Skeletal muscle tissue (tissue), 4 donors: Measurements from ENCODE around the gene HUS1B. TPM values are rescaled to one million over a fixed set of nuclear protein-coding genes. Genes with fewer than 3 reads are reported as not detected.

Experiments used
- H3K27ac ChIP-seq: one replicate; pipeline ENCODE4 v1.7.0; 2013; ENCODE audit warnings: mild to moderate bottlenecking, low read depth, low read length, inconsistent platforms
- H3K27me3 ChIP-seq, 3 donors: one replicate each; pipeline ENCODE4 v1.7.0; 2013; ENCODE audit warnings: low read length in 3 of 3; ENCODE audit not compliant: control insufficient read depth in 3 of 3, insufficient read depth in 3 of 3
- H3K36me3 ChIP-seq, 3 donors: one replicate each; pipeline ENCODE4 v1.7.0; 2013; ENCODE audit warnings: low read length in 3 of 3; ENCODE audit not compliant: control insufficient read depth in 3 of 3, insufficient read depth in 3 of 3
- H3K4me1 ChIP-seq, 3 donors: one replicate each; pipeline ENCODE4 v1.7.0; 2013; ENCODE audit warnings: low read length in 3 of 3, mild to moderate bottlenecking in 3 of 3; ENCODE audit not compliant: control insufficient read depth in 3 of 3, insufficient read depth in 3 of 3
- H3K4me3 ChIP-seq, 3 donors: one replicate each; pipeline ENCODE4 v1.7.0; 2013; ENCODE audit warnings: low read length in 3 of 3
- H3K9ac ChIP-seq, 3 donors: one replicate each; pipeline ENCODE4 v1.7.0; 2013; ENCODE audit warnings: low read length in 3 of 3, mild to moderate bottlenecking in 3 of 3, moderate library complexity in 2 of 3, low read depth in 1 of 3
- H3K9me3 ChIP-seq, 3 donors: one replicate each; pipeline ENCODE4 v1.7.0; 2013; ENCODE audit warnings: low read length in 3 of 3; ENCODE audit not compliant: control insufficient read depth in 3 of 3
- total RNA-seq: library from RNA; depleted of rRNA; stranded (reverse); fragments of >200 nt; gene quantifications from one replicate; pipeline ENCODE4 v1.2.3, GENCODE V29; 2014
- donor health status: Osteomylitis.

HUS1B gene
- 1.0 TPM for total RNA-seq

DNA sequence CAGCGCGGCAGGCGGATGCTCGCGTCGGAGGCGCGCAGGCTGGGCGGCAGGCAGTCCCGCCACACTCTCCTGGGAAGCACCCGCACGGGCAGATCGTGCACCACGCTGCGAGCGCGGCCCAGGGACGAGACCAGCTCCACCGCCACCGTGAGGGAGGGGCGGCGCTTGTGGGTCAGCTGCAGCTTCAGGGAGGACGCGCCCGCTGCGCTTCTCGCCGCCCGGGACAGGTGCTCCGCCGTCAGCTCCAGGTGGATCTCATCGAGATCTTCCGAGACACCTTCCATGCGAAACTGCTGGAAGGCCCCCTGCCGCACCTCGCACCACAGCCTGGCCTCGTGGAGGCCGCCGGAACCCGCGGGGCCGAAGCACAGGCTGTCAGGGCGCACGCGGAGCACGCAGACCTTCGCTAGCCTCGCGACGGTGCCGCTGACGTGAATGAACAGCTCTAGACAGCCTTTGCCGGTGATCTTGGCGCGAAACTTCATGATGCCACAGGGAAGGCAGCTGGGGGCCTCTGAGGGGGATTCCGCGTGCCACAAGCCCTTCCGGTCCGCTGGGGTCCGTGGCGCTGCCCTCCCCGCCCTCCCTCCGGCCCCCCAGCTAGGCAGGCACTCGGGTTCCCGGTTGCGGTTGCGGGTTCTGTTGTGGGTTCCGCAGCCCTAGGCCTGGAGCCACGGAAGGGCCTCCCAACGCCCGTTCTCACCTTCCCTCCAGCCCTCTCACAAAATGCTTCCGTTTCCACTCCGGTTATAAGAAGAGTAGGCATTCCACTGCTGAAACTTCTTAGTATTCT lies at the start of gene HUS1B:
Gene HUS1B, minus strand, starts transcription at position 641 of the 793 bp plus-strand sequence. Its CDS starts 156 bp downstream, at position 485.
- H3K27ac ChIP-seq = no peak within 1 kb of the TSS
- H3K36me3 ChIP-seq = peaks cover 4 to 7% (median 6%) of the 10 kb centered on the region in 3 donors
- H3K9ac ChIP-seq = peak within 1 kb of the TSS in 1 of 3 donors; percentile 12
- H3K27me3 ChIP-seq = no peaks in the 10 kb centered on the region
- H3K4me1 ChIP-seq = peaks cover 0 to 5% (median 0%) of the 10 kb centered on the region in 3 donors
- H3K9me3 ChIP-seq = peaks cover 0 to 6% (median 6%) of the 10 kb centered on the region in 3 donors
- no peak within 1 kb of the TSS for H3K4me3 ChIP-seq

DNA sequence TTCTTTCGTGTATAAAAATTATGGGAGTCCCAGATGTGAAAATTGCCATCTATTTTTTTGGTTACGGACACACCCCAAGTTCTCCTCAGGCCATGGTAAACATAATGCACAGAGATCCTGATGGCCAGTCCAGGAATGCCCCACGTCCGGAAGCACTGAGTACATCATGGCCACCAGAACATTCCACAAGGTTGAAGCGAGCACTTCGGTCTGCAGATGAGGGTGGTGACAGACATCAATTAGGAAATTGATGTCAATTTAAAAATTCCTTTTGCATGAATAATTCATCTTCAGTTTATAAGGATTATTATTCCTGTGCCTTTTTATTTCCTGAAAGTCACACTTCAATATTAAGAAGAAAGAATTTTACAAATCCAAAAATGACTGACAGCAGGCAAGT lies 49.2 kb upstream of the HUS1B start:
- Histone ChIP-seq H3K4me3 (no peak overlapping the region), H3K4me1 (peaks cover 0 to 8% (median 6%) of the 10 kb centered on the region in 3 donors), H3K27me3 (peaks cover 6 to 17% (median 9%) of the 10 kb centered on the region in 3 donors), H3K9me3 (no peaks in the 10 kb centered on the region), H3K9ac (no peak overlapping the region), H3K36me3 (no peaks in the 10 kb centered on the region), H3K27ac (no peak overlapping the region)

DNA sequence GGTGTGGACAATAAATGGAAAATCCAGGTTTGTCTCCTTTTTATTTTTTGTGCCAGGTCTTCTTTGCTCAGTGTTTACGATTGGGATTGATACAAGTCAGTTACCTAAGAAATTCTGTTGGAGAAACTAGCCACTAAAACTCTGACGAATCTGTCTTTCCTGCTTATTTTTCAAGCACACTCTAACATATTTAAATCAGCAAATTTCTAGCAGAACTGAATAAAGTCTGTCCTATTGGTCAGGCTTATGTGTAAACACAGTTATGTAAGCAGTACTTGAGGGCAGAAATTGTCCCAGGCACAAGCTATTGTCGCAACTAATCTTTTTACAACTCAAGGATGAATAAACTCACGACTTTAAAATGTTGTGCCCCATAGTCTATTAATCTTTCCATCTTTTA lies 48.1 kb upstream of the HUS1B start:
- Histone ChIP-seq H3K4me1 (no peaks in the 10 kb centered on the region), H3K4me3 (no peak overlapping the region), H3K27me3 (peaks cover 6 to 15% (median 7%) of the 10 kb centered on the region in 3 donors), H3K27ac (no peak overlapping the region), H3K9ac (no peak overlapping the region), H3K36me3 (no peaks in the 10 kb centered on the region), H3K9me3 (no peaks in the 10 kb centered on the region)

DNA sequence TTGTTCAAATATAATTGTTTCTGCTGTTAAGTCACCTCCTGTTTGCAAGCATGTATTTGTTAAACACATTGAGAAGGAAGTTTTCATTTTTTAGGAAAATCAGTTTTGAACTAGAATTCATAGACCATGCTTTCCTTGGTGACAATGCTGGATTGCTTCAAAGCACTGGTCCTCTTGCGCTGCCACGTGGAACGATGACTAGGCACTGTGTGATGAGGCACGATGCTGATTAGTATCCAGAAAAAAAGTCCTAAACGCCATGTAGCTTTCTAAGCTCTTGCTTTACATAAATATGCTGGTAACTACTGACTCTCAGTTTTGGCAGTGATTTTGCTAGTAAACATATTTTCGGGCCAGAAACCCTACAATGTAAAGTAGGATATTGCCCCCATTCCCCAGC lies 47.1 kb upstream of the HUS1B start:
- Histone ChIP-seq H3K36me3 (no peaks in the 10 kb centered on the region), H3K4me1 (no peaks in the 10 kb centered on the region), H3K27me3 (peaks cover 6 to 15% (median 7%) of the 10 kb centered on the region in 3 donors), H3K9me3 (no peaks in the 10 kb centered on the region), H3K27ac (no peak overlapping the region), H3K4me3 (no peak overlapping the region), H3K9ac (no peak overlapping the region)

DNA sequence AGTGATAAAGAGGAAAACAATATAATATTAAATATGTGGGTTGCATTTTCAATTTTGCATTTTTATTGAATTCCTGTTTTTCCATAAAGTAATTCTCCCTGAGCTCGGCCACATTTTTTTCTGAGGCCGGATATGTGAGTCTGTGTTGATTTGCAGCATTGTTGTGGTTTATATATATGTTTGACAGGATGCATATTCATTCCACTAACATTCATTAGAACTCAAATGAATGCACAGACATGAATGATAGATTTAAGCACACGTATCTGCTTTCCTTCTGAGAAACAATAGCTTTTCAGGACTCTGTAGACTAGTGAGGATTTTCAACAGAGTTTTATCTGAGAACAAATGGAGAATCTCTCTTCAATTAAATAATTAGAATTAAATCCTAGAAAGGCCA lies 46.7 kb upstream of the HUS1B start:
- H3K27ac ChIP-seq = no peak overlapping the region
- no peak overlapping the region for H3K9ac ChIP-seq
- no peaks in the 10 kb centered on the region for H3K4me1 ChIP-seq
- H3K4me3 ChIP-seq = no peak overlapping the region
- peaks cover 6 to 15% (median 7%) of the 10 kb centered on the region in 3 donors for H3K27me3 ChIP-seq
- H3K36me3 ChIP-seq = no peaks in the 10 kb centered on the region
- no peaks in the 10 kb centered on the region for H3K9me3 ChIP-seq

DNA sequence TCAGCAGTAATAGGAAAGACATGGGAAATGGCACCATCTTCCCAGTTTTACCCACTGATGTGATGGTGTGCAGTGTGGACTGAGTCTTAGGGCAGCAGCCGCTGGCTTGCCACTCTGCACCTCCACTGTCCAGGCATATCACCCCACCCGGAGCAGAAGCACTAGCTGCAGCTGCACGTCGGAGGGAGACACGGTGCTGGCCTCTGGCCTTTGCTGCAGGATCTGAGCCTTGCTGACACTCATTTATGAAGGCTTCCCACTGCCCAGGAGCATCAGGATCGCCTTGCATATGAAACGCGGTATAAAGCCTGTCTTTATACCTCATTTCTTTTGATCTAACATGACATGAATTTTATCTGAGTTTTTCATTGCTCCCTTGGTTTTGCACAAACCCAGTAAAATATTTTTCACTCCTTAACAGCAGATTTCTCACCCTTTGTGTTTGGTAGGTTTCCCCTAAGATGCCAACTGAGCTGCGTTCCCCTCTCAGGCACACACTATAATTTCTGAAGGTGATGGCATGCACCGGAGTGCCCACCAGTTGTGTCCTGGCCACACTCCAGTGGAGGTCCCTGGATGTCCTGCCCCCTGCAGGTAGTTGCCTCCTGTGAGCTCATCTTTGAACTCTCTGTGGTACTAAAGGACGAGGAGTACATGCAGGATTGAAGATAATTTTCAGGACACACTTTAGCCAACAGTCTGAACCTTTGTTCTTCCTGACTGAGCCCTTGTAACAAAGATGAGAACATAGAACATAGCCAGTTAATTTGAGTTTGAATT lies 45.0 kb upstream of the HUS1B start:
- H3K27ac ChIP-seq = no peak overlapping the region
- H3K9ac ChIP-seq = no peak overlapping the region
- H3K36me3 ChIP-seq = no peaks in the 10 kb centered on the region
- no peaks in the 10 kb centered on the region for H3K9me3 ChIP-seq
- no peak overlapping the region for H3K4me3 ChIP-seq
- no peaks in the 10 kb centered on the region for H3K4me1 ChIP-seq
- H3K27me3 ChIP-seq = peaks cover 3 to 12% (median 3%) of the 10 kb centered on the region in 3 donors

DNA sequence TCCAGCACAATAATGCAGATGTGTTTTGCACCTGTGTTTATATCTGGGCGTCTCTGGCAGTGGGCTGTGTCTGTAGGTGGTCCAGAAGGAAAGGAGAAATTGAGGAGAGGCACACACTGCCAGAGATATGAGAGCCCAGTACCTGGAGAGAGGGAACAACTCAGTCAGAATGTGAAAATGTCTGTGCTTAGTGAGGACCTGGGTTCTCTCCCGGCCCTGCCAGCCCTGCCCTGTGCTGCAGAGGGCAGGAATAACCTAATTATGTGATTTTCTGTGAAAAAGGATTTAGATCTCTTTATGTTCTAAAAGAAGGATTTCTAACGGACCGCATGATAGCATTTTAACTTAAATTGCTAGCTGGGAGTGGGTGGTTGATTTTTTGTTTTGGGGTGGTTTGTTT lies 44.3 kb upstream of the HUS1B start:
- H3K4me1 ChIP-seq = no peaks in the 10 kb centered on the region
- H3K27me3 ChIP-seq = peaks cover 0 to 8% (median 0%) of the 10 kb centered on the region in 3 donors
- no peaks in the 10 kb centered on the region for H3K9me3 ChIP-seq
- H3K9ac ChIP-seq = no peak overlapping the region
- no peak overlapping the region for H3K27ac ChIP-seq
- no peaks in the 10 kb centered on the region for H3K36me3 ChIP-seq
- H3K4me3 ChIP-seq = no peak overlapping the region

DNA sequence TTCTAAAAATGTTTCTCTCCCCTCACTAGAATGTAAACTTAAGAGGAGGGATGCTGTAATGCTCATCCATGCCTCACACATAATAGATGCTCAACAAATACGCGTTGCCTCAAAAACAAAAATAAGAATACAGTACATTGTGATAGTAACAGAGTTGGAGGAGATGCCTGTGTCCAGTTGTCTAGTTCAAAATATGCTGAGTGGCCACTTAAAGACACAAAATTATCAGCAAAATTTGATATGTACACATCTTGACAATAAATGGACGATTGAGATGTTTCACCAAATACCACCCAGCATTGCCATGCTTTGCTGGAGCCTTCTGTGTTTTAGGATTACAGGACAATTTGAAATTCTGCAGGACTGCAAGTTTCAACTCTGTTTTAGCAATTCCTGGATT lies 43.6 kb upstream of the HUS1B start:
- Histone ChIP-seq H3K4me3 (no peak overlapping the region), H3K36me3 (no peaks in the 10 kb centered on the region), H3K9me3 (no peaks in the 10 kb centered on the region), H3K27me3 (peaks cover 0 to 8% (median 0%) of the 10 kb centered on the region in 3 donors), H3K27ac (no peak overlapping the region), H3K4me1 (no peaks in the 10 kb centered on the region), H3K9ac (no peak overlapping the region)

DNA sequence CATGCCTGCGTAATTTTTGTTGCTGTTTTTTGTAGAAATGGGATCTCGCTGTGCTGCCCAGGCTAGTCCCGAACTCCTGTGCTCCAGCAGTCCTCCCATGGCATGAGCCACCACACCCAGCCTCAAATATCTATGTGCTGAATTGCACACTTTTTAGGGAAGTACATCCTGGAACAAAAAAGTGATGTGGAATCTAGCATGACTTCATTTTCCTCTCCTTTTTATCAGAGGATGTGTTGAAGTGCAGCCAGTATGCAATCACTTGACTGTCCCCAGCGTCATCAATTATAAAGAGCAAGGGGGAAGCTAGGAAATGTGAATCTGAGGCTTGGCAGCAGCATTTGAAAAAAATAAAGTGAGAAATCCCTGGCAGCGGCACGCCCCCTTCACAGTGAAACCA lies 42.4 kb upstream of the HUS1B start:
- Histone ChIP-seq H3K9ac (no peak overlapping the region), H3K4me1 (no peaks in the 10 kb centered on the region), H3K36me3 (no peaks in the 10 kb centered on the region), H3K27me3 (peaks cover 0 to 8% (median 0%) of the 10 kb centered on the region in 3 donors), H3K9me3 (no peaks in the 10 kb centered on the region), H3K4me3 (no peak overlapping the region), H3K27ac (no peak overlapping the region)
